Spleen (tissue), 7 donors: Measurements from ENCODE around the gene ERC1.

Experiments
- CTCF ChIP-seq, 11 experiments: fragments of 200-600 bp in 7 of 11; fragments of 450-650 bp in 4 of 11; sonication (generic) in 4 of 11; IDR thresholded peaks in 8 of 11; conservative IDR thresholded peaks in 3 of 11; 1 replicate in 7 of 11; 2 replicates in 4 of 11; pipeline versions ENCODE4 v1.4.0 to v1.8.0; 2016 to 2021; ENCODE audit warnings: antibody characterized with exemption in 11 of 11, inconsistent platforms in 4 of 11, mild to moderate bottlenecking in 1 of 11
- POLR2A ChIP-seq, 3 donors: fragments of 450-650 bp; IDR thresholded peaks; one replicate each; pipeline ENCODE4 v1.5.1; 2017; ENCODE audit warnings: antibody characterized with exemption in 3 of 3, mild to moderate bottlenecking in 1 of 3
- POLR2AphosphoS5 ChIP-seq, 3 donors: sonication (generic); formaldehyde crosslinking; IDR thresholded peaks; one replicate each; pipeline ENCODE4 v1.5.1; 2017; ENCODE audit warnings: antibody characterized with exemption in 3 of 3
- donor health status: DM: no; HTN: no; CAD: no; lungs with moderate emphysema.
- donor health status: DM: no; HTN: no; CAD: no.
- donor health status: DM: no; HTN: no; CAD: no.

GRCh38 chr12:1466481-1467154 is 475.6 kb downstream of the ERC1 start:
- TF ChIP-seq CTCF (IDR thresholded peaks at IDR 0.05 in 8 of 11, conservative IDR thresholded peaks at IDR 0.05 in 3 of 11) (no peak), POLR2A (IDR thresholded peaks at IDR 0.05) (no peak), POLR2AphosphoS5 (IDR thresholded peaks at IDR 0.05) (no peak)
